ENCODE data around the gene CIART. TPM values are rescaled to one million over a fixed set of nuclear protein-coding genes. Genes with fewer than 3 reads are reported as not detected.
"Not testable (repeated sequence)": the region's sequence is repeated elsewhere in the genome, so short reads cannot be mapped to it uniquely, and the experiment has no call there.

Gene CIART
- total RNA-seq, 4 donors from 2014 or later = 2.9 to 30.3 (median 4.9) TPM; not detected in 1

DNA sequence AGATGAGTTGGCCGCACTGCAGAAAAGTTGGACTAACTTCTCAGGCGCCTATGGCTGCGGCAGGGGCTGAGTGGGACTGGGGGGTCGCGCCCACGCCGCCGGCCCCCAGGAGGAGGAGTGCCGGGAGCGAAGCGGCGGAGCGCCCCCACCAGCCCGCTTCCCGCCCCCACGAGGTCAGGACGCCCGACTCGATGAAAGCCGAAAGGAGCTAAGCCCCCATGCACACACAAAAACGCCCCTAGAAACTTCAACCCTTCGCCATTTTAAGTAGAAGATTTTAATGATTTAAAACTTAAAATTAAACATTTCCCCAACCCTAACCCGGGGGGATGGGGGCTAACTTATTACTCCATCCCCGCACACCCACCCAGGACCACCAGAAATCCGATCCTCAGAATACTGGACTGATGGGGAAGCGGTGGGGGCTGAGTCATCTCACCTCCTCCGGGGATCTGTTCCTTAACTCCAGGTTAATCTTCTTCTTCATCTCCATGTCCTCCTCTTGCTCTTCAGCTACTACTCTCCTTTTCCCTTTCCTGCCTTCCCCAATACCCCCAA is 47.0 kb upstream of the CIART start:
- no peaks in the 10 kb centered on the region for H3K9me3 ChIP-seq
- peak overlapping the region; percentile 58 to 94 for H3K4me3 ChIP-seq
- no peaks in the 10 kb centered on the region for H3K27me3 ChIP-seq
- H3K27ac ChIP-seq = peak overlapping the region; percentile 94 to 100
- peaks cover 0 to 6% of the 10 kb centered on the region in 2 donors for H3K4me1 ChIP-seq
- TF ChIP-seq CTCF (IDR thresholded peaks at IDR 0.05) = no peak
- no peak for TF ChIP-seq POLR2A (IDR thresholded peaks at IDR 0.05)
- peak; percentile 46 to 52 for DNase-seq
- no peaks in the 10 kb centered on the region for H3K36me3 ChIP-seq
- intact Hi-C loops (cut with DNase I; ENCODE audit: low total_unique reads) = no loop called here

- Histone ChIP-seq H3K4me1 (peaks cover 0 to 6% of the 10 kb centered on the region in 2 donors), H3K9me3 (no peaks in the 10 kb centered on the region), H3K27ac (peak within 1 kb of the TSS; percentile 94 to 100), H3K4me3 (peak within 1 kb of the TSS; percentile 58 to 94), H3K27me3 (no peaks in the 10 kb centered on the region), H3K36me3 (no peaks in the 10 kb centered on the region)
- peak; percentile 95 to 98 for DNase-seq
- TF ChIP-seq CTCF (IDR thresholded peaks at IDR 0.05) (peak in 2 of 4 experiments; percentile 35 to 39), POLR2A (IDR thresholded peaks at IDR 0.05) (peak; percentile 87 to 95)
- intact Hi-C loops (cut with DNase I; ENCODE audit: low total_unique reads) = no loop called here
Measured at GRCh38 chr1:150235852-150236613, 46.3 kb upstream of the CIART start, which contains the start of gene ANP32E. TSS of gene ANP32E (minus strand) at chr1:150236112. CDS start at chr1:150235786, 326 bp downstream.

DNA sequence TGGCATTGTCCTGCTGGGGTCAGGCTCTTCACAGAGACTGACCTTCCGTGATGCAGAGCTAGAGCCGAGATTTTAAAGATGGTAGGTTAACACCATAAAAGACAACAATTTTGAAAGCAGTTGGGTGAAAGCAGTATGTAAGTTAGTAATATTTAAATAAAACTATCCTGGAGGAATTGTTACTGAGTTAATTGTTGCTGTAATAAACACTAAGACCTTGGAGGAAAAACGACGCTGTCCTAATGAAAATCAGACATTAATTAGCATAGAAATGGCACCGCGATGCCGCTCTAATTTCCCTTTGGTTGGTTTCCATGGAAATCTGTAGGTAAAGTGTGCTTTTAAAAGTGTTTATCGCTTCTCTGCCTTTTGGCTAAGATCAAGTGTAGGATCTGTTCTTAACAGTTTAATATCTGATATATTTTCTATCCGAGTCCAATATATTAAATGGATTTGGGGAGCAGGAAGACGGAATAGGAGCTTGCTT is 45.7 kb upstream of the CIART start:
- Histone ChIP-seq H3K9me3 (no peaks in the 10 kb centered on the region), H3K4me1 (peaks cover 0 to 6% of the 10 kb centered on the region in 2 donors), H3K27ac (peak overlapping the region; percentile 68 to 100), H3K4me3 (peak overlapping the region; percentile 58 to 94), H3K36me3 (no peaks in the 10 kb centered on the region), H3K27me3 (no peaks in the 10 kb centered on the region)
- DNase-seq = no peak
- intact Hi-C loops (cut with DNase I; ENCODE audit: low total_unique reads) = no loop called here
- no peak for TF ChIP-seq POLR2A (IDR thresholded peaks at IDR 0.05)
- TF ChIP-seq CTCF (IDR thresholded peaks at IDR 0.05) = no peak

DNA sequence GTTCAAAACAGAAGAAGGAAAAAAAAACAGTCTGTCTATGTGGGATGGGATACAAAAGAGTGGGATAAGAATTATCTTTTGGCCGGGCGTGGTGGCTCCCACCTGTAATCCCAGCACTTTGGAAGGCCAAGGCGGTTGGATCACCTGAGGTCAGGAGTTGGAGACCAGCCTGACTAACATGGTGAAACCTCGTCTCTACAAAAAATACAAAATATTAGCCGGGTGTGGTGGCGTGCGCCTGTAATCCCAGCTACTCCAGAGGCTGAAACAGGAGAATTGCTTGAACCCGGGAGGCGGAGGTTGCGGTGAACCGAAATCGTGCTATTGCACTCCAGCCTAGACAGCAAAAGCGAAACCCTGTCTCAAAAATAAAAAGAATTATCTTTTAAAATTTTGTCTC is 45.2 kb upstream of the CIART start:
- H3K4me1 ChIP-seq; H3K36me3 ChIP-seq; H3K9me3 ChIP-seq; H3K27ac ChIP-seq; DNase-seq; H3K27me3 ChIP-seq; intact Hi-C loops (cut with DNase I; ENCODE audit: low total_unique reads); H3K4me3 ChIP-seq: not testable (repeated sequence)

- H3K36me3 ChIP-seq = no peaks in the 10 kb centered on the region
- H3K9me3 ChIP-seq = no peaks in the 10 kb centered on the region
- peaks cover 0 to 6% of the 10 kb centered on the region in 2 donors for H3K4me1 ChIP-seq
- no peaks in the 10 kb centered on the region for H3K27me3 ChIP-seq
- H3K27ac ChIP-seq = no peak overlapping the region
- intact Hi-C loops (cut with DNase I; ENCODE audit: low total_unique reads) = no loop called here
- TF ChIP-seq CTCF (IDR thresholded peaks at IDR 0.05) = no peak
- DNase-seq = no peak
- no peak overlapping the region for H3K4me3 ChIP-seq
Measured at GRCh38 chr1:150237746-150238145, 44.6 kb upstream of the CIART start.

Measured in uterus (tissue), 4 donors.